Mesodermal cell (in vitro differentiated cells): ENCODE measurements around the gene SSTR3.

Source experiments
- H3K27ac ChIP-seq: 2 replicates; pipeline ENCODE4 v1.7.0; 2013; ENCODE audit warnings: mild to moderate bottlenecking, low read depth, low read length, moderate library complexity; ENCODE audit not compliant: severe bottlenecking
- H3K36me3 ChIP-seq: 2 replicates; pipeline ENCODE4 v1.7.1; 2013; ENCODE audit warnings: mild to moderate bottlenecking, low read length, moderate library complexity; ENCODE audit not compliant: control insufficient read depth, insufficient read depth
- H3K4me1 ChIP-seq: one replicate; pipeline ENCODE4 v1.7.1; 2013; ENCODE audit warnings: mild to moderate bottlenecking, low read length; ENCODE audit not compliant: insufficient read depth, control insufficient read depth, poor library complexity, severe bottlenecking
- H3K4me3 ChIP-seq: 2 replicates; pipeline ENCODE4 v1.7.0; 2013; ENCODE audit warnings: low read length, control low read depth, mild to moderate bottlenecking; ENCODE audit not compliant: insufficient read depth, poor library complexity, severe bottlenecking; ENCODE audit errors: extremely low read depth
- H3K9me3 ChIP-seq: 2 replicates; pipeline ENCODE4 v1.7.1; 2013; ENCODE audit warnings: mild to moderate bottlenecking, low read length, moderate library complexity; ENCODE audit not compliant: control insufficient read depth
- WGBS, 2 experiments: methylation state at CpG; one replicate each; pipeline ENCODE4 v1.1.5; 2013; ENCODE audit warnings: missing lambda C conversion rate in 2 of 2; ENCODE audit not compliant: insufficient coverage in 2 of 2; 5-methylcytosine and 5-hydroxymethylcytosine counted together

Gene SSTR3

GRCh38 chr22:37167176-37167980, 44.9 kb downstream of the SSTR3 start:
- peaks cover 4% of the 10 kb centered on the region for H3K4me1 ChIP-seq
- no peak overlapping the region for H3K27ac ChIP-seq
- H3K9me3 ChIP-seq, result no peaks in the 10 kb centered on the region
- WGBS, 2 experiments, result 84 to 85% methylated on average over 13 to 16 of the region's 17 CpGs
- H3K4me3 ChIP-seq, result no peak overlapping the region
- H3K36me3 ChIP-seq, result no peaks in the 10 kb centered on the region

GRCh38 chr22:37166675-37167066, 45.6 kb downstream of the SSTR3 start:
- Histone ChIP-seq H3K9me3 (no peaks in the 10 kb centered on the region), H3K4me3 (no peak overlapping the region)
- WGBS, 2 experiments, result 15 to 19% methylated on average over 13 of the region's 13 CpGs

GRCh38 chr22:37165940-37166674, 46.2 kb downstream of the SSTR3 start:
- peaks cover 4% of the 10 kb centered on the region for H3K4me1 ChIP-seq
- no peak overlapping the region for H3K4me3 ChIP-seq
- H3K36me3 ChIP-seq, result no peaks in the 10 kb centered on the region
- no peaks in the 10 kb centered on the region for H3K9me3 ChIP-seq
- H3K27ac ChIP-seq, result no peak overlapping the region
- 70 to 78% methylated on average over 21 to 22 of the region's 25 CpGs for WGBS, 2 experiments

More at GRCh38 chr22:37166675-37167066, 45.6 kb downstream of the SSTR3 start:
- Histone ChIP-seq H3K4me1 (peaks cover 4% of the 10 kb centered on the region), H3K36me3 (no peaks in the 10 kb centered on the region), H3K27ac (no peak overlapping the region)

DNA sequence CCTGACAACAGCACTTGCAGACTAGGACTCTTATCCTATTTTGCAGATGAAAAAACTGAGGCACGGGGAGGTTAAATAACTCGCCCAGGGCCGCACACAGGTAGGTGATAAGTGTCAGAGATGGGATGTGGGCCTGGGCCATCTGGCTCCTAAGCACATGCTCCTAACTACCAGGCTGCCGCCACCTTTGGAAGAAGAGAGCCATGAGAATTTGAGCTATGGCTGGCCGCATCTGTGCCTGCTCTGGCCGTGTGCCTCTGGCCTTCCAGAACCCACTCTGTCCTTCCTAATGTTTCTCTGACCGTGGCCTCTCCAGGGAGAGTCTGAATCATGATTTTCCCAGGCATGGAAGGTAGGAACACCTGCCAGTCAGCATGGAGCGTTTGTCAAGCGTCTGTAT, 47.2 kb downstream of the SSTR3 start:
- Histone ChIP-seq H3K27ac (no peak overlapping the region), H3K36me3 (no peaks in the 10 kb centered on the region), H3K4me1 (peaks cover 4% of the 10 kb centered on the region), H3K9me3 (no peaks in the 10 kb centered on the region), H3K4me3 (no peak overlapping the region)
- 94 to 96% methylated on average over 5 to 9 of the region's 9 CpGs for WGBS, 2 experiments

- Histone ChIP-seq H3K9me3 (no peaks in the 10 kb centered on the region), H3K4me1 (peaks cover 4% of the 10 kb centered on the region), H3K4me3 (no peak overlapping the region), H3K36me3 (no peaks in the 10 kb centered on the region), H3K27ac (no peak overlapping the region)
- WGBS, 2 experiments, result 75 to 86% methylated on average over 4 of the region's 5 CpGs
Observed at GRCh38 chr22:37164505-37164887, 47.8 kb downstream of the SSTR3 start.

GRCh38 chr22:37163575-37164504, 48.4 kb downstream of the SSTR3 start:
- H3K36me3 ChIP-seq, result no peaks in the 10 kb centered on the region
- H3K4me1 ChIP-seq, result peaks cover 4% of the 10 kb centered on the region
- H3K9me3 ChIP-seq, result no peaks in the 10 kb centered on the region
- WGBS, 2 experiments, result 91 to 98% methylated on average over 15 to 20 of the region's 22 CpGs
- no peak overlapping the region for H3K27ac ChIP-seq
- H3K4me3 ChIP-seq, result no peak overlapping the region

GRCh38 chr22:37163096-37163489, 49.2 kb downstream of the SSTR3 start:
- Histone ChIP-seq H3K9me3 (no peaks in the 10 kb centered on the region), H3K27ac (no peak overlapping the region), H3K4me1 (peaks cover 4% of the 10 kb centered on the region), H3K36me3 (no peaks in the 10 kb centered on the region), H3K4me3 (no peak overlapping the region)
- 87 to 97% methylated on average over 5 of the region's 5 CpGs for WGBS, 2 experiments

GRCh38 chr22:37162221-37163095, 49.8 kb downstream of the SSTR3 start:
- H3K27ac ChIP-seq, result no peak overlapping the region
- no peak overlapping the region for H3K4me3 ChIP-seq
- no peaks in the 10 kb centered on the region for H3K36me3 ChIP-seq
- 74 to 91% methylated on average over 10 of the region's 11 CpGs for WGBS, 2 experiments
- H3K9me3 ChIP-seq, result no peaks in the 10 kb centered on the region
- H3K4me1 ChIP-seq, result peaks cover 4% of the 10 kb centered on the region

DNA sequence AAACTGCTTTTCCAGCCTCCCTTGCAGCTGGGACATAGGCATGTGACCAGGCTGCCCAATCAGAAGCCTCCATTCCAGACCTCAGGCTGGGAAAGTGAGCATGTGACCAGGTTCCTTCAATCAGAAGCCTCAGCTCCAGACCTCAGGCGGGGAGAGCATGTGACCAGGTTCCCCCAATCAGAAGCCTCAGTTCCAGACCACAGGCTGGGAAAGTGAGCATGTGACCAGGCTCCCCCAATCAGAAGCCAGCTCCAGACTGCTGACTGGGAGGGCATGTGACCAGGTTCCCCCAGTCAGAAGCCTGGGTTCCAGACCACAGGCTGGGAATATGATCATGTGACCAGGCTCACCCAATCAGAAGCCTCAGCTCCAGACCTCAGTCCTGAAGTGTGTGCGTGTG, 50.8 kb downstream of the SSTR3 start:
- H3K4me1 ChIP-seq, result peaks cover 4% of the 10 kb centered on the region
- no peaks in the 10 kb centered on the region for H3K36me3 ChIP-seq
- no peak overlapping the region for H3K27ac ChIP-seq
- H3K9me3 ChIP-seq, result no peaks in the 10 kb centered on the region
- WGBS, 2 experiments, result 100% methylated on average over 1 to 2 of the region's 2 CpGs
- H3K4me3 ChIP-seq, result no peak overlapping the region

- WGBS, 2 experiments, result 56 to 62% methylated on average over 5 to 6 of the region's 6 CpGs
- Histone ChIP-seq H3K36me3 (no peaks in the 10 kb centered on the region), H3K4me3 (no peak overlapping the region), H3K4me1 (peaks cover 8% of the 10 kb centered on the region), H3K9me3 (peaks cover 3% of the 10 kb centered on the region), H3K27ac (no peak overlapping the region)
Observed at GRCh38 chr22:37160027-37160426, 52.2 kb downstream of the SSTR3 start.
